Left renal cortex interstitium (tissue), 4 donors: Measurements from ENCODE around the gene GIMAP8. TPM values are rescaled to one million over a fixed set of nuclear protein-coding genes. Genes with fewer than 3 reads are reported as not detected.
"Not testable (repeated sequence)": the region's sequence is repeated elsewhere in the genome, so short reads cannot be mapped to it uniquely, and the experiment has no call there.

Experiments used
- DNase-seq, 4 donors: peaks; one replicate each; pipeline ENCODE4 v3.0.0-alpha.2; 2013; ENCODE audit warnings: low read depth in 4 of 4, low spot score in 2 of 4, missing footprints in 1 of 4
- polyA plus RNA-seq, 4 donors: library from polyadenylated mRNA; unstranded; fragments of 120-200 nt; gene quantifications; one replicate each; pipeline ENCODE4 v1.2.1, GENCODE V29; 2013; ENCODE audit not compliant: insufficient read length in 4 of 4

GIMAP8 gene
- polyA plus RNA-seq, 4 donors, result 8.2 to 8.6 (median 8.4) TPM

GRCh38 chr7:150503581-150503980, 53.2 kb downstream of the GIMAP8 start:
- DNase-seq, result no peak

GRCh38 chr7:150507947-150508602, 57.6 kb downstream of the GIMAP8 start:
- no peak for DNase-seq

DNA sequence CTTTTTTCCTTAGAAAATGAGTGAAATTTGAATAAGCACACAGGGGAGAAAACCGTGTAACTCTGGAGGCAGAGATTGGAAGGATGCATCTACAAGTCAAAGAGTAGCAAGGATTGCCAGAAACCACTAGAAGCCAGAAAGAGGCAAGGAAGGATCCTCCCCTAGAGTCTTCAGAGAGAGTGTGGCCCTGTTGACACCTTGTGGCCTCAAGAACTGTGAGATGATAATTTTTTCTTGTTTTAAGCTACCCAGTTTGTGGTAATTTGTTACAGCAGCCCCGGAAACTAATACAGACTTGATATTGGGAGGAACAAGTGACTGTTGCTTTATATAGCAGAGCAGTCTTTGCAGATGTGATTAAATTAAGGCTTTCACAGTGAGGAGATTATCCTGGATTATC, 60.6 kb downstream of the GIMAP8 start:
- DNase-seq, result no peak

DNA sequence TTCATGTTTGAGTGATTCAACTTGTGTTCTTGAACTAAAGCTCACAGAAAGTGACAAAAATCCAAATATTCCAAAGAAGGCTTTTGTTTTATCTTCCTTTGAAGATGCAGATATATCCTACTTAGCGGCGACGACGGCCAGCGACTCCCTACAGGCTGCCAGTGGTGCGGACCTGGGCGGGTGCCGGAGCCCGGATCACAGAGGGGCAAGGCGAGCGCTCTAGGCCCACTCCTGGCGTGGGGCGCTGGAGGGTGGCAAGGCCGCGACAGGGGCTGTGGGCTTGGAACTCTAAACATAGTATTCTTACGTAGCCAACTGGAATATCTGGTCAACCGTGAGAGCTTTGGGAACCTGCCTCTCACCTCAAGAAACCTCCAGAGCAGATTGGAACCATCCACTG, 63.3 kb downstream of the GIMAP8 start:
- no peak for DNase-seq

GRCh38 chr7:150514748-150515222, 64.4 kb downstream of the GIMAP8 start, which contains the start of gene GIMAP7:
GIMAP7 (plus strand) TSS chr7:150514872; CDS start chr7:150519975, 5,103 bp downstream.
- no peak for DNase-seq

DNA sequence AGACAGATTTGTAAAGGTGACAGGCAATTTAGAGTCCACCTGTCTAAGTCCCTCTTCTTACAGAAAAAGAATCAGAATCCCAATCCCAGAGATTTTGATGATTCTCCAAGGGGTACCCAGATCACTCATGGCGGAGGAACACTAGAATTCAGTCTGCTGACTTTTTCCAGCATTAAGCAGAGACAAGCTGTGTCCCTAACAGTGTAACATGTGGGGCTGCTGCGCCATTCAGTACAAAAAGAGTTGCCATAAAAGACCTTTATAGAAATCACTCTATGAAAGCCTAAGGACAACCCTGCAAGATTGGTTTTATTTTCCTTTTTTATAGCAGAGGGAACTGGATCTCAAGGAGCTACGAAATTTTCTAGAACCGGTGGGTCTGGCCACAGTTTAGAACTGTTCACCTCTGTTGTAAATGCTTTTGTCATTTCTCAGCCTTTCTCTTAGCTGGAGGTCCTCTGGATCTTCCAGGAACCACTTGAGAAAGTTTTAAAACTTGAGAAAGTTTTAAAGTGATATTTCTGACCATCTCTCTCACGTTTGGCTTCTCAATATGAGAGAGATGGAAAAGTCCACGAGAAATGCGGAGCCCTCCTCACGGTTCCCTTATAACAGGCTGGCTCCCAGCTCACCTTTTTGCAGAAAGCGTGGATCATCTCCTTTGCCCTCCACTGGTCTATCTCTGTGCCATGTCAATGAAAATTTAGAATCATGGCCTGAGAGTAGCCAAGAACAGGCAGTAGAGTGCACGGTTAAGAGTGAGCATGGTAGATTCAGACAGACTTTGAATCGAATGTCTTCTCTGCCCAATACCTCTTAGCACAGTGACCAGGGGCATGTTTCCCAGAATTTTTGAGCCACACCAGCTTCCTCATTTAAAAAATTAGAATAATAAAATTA, 65.1 kb downstream of the GIMAP8 start:
- no peak for DNase-seq

DNA sequence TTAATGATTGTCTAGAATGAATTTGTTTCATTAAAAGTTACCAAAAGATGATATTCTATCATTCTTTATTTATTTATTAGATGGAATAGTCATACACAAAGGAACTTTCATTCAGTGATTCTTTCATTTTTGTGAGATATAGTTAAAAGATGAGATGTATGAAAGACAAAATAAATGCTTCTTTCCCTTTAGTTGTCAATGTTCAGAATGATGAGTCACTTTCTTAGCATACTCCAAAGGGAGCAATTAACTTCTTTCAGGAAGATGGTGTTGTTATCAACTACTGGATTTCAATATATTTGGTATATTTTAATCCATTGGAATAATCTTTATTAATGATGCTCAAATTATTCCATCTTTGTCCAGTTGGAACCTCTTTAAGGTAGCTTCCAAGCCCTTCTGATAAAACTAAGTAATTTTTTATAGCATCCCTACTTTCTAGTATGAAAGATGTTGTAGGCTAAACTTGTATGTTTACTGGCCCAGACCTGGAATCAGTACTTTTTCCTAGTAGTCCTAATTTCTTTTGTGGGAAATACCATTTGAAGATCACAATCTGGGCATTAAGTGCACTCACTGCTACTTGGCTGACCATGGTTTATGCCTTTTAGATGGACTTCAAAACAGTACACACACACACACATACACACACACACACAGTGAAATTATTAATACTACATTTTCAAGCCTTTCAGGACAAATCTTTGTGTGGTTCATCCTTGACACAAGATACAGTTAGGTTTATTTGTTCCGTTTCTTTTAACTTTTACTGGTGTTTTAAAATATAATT, 66.7 kb downstream of the GIMAP8 start:
- DNase-seq, result no peak

DNA sequence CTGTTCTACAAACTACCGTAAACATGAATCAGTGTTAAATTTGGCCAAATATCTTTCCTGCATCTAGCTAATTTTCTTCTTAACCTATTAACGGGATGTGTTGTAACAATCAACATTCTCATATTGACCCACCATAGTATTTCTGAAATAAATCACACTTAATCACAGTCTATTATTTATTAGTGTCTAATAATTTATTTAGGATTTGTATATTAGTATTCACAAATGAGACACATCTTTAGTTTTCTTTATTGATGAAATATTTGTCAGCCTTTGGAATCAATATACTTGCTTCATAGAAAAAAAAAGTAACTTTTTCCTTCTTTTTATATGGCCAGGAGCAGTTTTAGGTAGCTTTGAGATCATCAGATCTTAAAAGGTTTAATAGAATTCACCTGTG, 68.9 kb downstream of the GIMAP8 start:
- no peak for DNase-seq

- DNase-seq, result no peak
Observed at GRCh38 chr7:150520145-150520544, 69.7 kb downstream of the GIMAP8 start.

DNA sequence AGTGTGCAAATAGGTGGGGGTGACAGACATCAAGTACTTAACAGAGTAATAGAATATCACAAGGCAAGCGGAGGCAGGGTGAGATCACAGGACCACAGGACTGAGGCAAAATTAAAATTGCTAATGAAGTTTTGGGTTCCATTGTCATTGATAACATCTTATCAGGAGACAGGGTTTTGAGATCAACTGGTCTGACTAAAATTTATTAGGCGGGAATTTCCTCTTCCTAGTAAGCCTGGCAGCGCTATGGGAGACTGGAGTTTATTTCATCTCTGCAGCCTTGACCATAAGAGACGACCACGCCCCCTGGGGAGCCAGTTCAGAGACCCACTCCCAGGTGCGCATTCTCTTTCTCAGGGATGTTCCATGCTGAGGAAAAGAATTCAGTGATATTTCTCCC, 72.5 kb downstream of the GIMAP8 start:
- not testable (repeated sequence) for DNase-seq

GRCh38 chr7:150524018-150524417, 73.6 kb downstream of the GIMAP8 start:
- no peak for DNase-seq

Other genes starting within 250 kb of the GIMAP8 start
- 10 to 100 TPM; 20.8 to 35.5 (median 29.0) TPM for gene LRRC61, start 127.3 kb upstream of the GIMAP8 start, polyA plus RNA-seq
- gene ACTR3C, start 127.1 kb upstream of the GIMAP8 start, polyA plus RNA-seq, result 1 to 10 TPM; 7.4 to 9.4 (median 7.5) TPM
- gene RARRES2, start 109.0 kb upstream of the GIMAP8 start, polyA plus RNA-seq, result 10 to 100 TPM; 46.3 to 91.8 (median 55.6) TPM
- gene REPIN1, start 81.8 kb upstream of the GIMAP8 start, polyA plus RNA-seq, result 100 to 1,000 TPM in 3 of 4 donors, 10 to 100 TPM in 1; 81.6 to 123 (median 104) TPM
- gene ZNF775, start 71.3 kb upstream of the GIMAP8 start, polyA plus RNA-seq, result 10 to 100 TPM in 1 of 4 donors, 1 to 10 TPM in 3; 4.6 to 11.7 (median 8.7) TPM
- 10 to 100 TPM; 11.4 to 19.6 (median 15.2) TPM for gene GIMAP7, start 64.2 kb downstream of the GIMAP8 start, polyA plus RNA-seq
- 10 to 100 TPM; 20.0 to 28.3 (median 22.8) TPM for gene GIMAP4, start 116.8 kb downstream of the GIMAP8 start, polyA plus RNA-seq
- gene GIMAP6, start 181.8 kb downstream of the GIMAP8 start, polyA plus RNA-seq, result 10 to 100 TPM; 13.1 to 17.6 (median 15.6) TPM
- gene GIMAP2, start 235.1 kb downstream of the GIMAP8 start, polyA plus RNA-seq, result 10 to 100 TPM in 1 of 4 donors, 1 to 10 TPM in 3; 7.4 to 10.1 (median 8.1) TPM